H54 (cell line): ENCODE data around the gene CXCL9.

ENCODE experiments used
- DNase-seq: peaks from one replicate; pipeline ENCODE4 v3.0.0; 2011; ENCODE audit warnings: low spot score, mixed read lengths; ENCODE audit not compliant: insufficient read length
- FAIRE-seq: peaks from 3 replicates; lab custom pipeline; 2011; peaks lifted over from hg19 to GRCh38; lab: Jason Lieb, UNC
- POLR2A ChIP-seq: IDR thresholded peaks from 2 replicates; pipeline ENCODE4 v1.6.1; 2011; ENCODE audit warnings: low read depth, mild to moderate bottlenecking, low read length

CXCL9 gene

DNA sequence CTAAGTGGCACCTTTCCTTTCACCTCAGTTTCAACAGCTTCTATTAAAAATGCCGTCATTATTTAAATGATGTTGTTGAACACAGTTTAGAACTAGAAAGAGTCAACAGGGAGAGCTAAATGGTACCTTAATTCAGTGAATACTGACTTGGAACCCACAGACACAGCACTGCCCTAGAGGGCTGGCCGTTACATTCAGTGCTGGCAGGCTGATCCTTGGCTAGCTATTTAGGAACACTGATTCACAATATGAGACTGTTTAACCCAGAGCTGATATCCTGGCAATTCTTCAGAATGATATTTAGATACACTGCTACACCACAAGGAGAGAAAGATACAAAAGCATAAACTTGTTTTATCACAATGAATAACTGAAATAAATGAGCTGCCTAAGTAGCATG lies 53.8 kb downstream of the CXCL9 start:
- no peak for TF ChIP-seq POLR2A
- no peak for FAIRE-seq
- no peak for DNase-seq
